ENCODE results near the gene CUTC.

CUTC gene

GRCh38 chr10:99732033-99732842, at the start of gene CUTC, which contains the start of gene COX15:
TSS of gene CUTC (plus strand) at chr10:99732234. CDS start at chr10:99732349, 115 bp downstream.
TSS of gene COX15 (minus strand) at chr10:99732127. CDS start at chr10:99732049, 78 bp downstream.
- no peak for TF ChIP-seq ZNF274 (IDR thresholded peaks at IDR 0.05; ENCODE audit: low read depth, low read length)
- H3K4me3 ChIP-seq (ENCODE audit: low read length), result peak within 1 kb of the TSS; percentile 87

DNA sequence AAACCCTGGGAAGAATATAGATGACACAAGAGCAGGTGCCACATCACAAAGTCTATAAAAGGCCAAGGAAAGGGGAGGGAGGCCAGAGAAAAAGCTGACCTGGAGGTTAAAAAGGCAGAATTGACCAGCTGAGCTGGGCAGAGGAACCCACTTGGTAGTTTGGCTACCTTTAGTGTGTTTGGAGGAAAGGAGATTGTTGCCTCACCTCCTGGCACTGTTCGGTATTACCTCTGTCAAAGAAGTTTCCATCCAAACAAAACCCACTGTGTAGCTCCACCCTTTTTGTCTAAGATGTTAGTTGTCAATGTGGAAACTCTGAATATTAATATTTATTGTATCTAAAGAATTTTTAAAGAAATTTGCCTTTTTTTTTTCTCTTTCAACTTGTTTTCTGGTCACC, 49.3 kb upstream of the CUTC start:
- no peak for TF ChIP-seq ZNF274 (IDR thresholded peaks at IDR 0.05; ENCODE audit: low read depth, low read length)
- no peak overlapping the region for H3K4me3 ChIP-seq (ENCODE audit: low read length)

DNA sequence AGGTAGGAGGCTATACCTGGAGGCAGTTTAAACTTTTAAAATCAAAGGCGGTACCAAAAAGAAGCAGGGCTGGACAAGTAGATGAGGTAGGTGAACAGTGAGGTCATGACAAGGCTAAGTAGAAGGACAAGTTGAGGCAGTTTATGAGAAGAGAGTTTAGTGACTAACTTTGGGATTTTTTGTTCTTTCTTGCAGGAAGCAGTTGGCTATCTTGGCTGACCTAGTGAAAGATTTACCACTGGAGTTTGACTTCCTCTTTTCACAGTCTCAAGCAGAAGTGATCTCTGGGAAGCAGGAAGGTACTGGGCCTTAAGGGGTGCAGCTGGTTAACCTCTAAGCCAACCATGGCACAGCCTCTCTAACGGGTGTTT, 46.5 kb upstream of the CUTC start:
- TF ChIP-seq ZNF274 (IDR thresholded peaks at IDR 0.05; ENCODE audit: low read depth, low read length), result no peak
- no peak overlapping the region for H3K4me3 ChIP-seq (ENCODE audit: low read length)

GRCh38 chr10:99689461-99689860, 42.6 kb upstream of the CUTC start:
- H3K4me3 ChIP-seq (ENCODE audit: low read length), result no peak overlapping the region
- no peak for TF ChIP-seq ZNF274 (IDR thresholded peaks at IDR 0.05; ENCODE audit: low read depth, low read length)

- H3K4me3 ChIP-seq (ENCODE audit: low read length), result no peak overlapping the region
- TF ChIP-seq ZNF274 (IDR thresholded peaks at IDR 0.05; ENCODE audit: low read depth, low read length), result no peak
Measured at GRCh38 chr10:99693933-99694583, 38.0 kb upstream of the CUTC start.

GRCh38 chr10:99695761-99696160, 36.3 kb upstream of the CUTC start:
- H3K4me3 ChIP-seq (ENCODE audit: low read length), result no peak overlapping the region
- TF ChIP-seq ZNF274 (IDR thresholded peaks at IDR 0.05; ENCODE audit: low read depth, low read length), result no peak

GRCh38 chr10:99698504-99699080, 33.4 kb upstream of the CUTC start:
- no peak for TF ChIP-seq ZNF274 (IDR thresholded peaks at IDR 0.05; ENCODE audit: low read depth, low read length)
- H3K4me3 ChIP-seq (ENCODE audit: low read length), result no peak overlapping the region

DNA sequence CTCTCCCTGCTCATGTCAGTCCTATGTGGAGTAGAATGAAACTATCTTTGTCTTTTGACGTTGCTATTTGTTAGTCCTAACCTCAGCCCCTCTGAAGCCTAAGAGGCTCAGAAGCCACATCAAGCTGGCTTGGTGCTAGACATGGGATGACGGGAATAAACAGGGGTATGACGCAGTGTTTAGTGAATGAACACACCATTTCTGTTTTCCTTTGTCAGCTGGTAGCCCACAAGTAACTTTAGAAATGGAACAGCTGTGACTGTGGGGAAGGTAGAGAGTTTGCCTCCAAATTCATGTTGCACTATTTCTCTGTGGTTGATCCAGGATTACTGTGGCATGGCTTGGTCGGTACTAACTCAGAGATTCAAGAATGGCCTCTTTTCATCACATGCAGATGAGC, 31.4 kb upstream of the CUTC start:
- TF ChIP-seq ZNF274 (IDR thresholded peaks at IDR 0.05; ENCODE audit: low read depth, low read length), result no peak
- no peak overlapping the region for H3K4me3 ChIP-seq (ENCODE audit: low read length)

- no peak for TF ChIP-seq ZNF274 (IDR thresholded peaks at IDR 0.05; ENCODE audit: low read depth, low read length)
- no peak overlapping the region for H3K4me3 ChIP-seq (ENCODE audit: low read length)
Measured at GRCh38 chr10:99708428-99709012, 23.5 kb upstream of the CUTC start.

- H3K4me3 ChIP-seq (ENCODE audit: low read length), result no peak overlapping the region
- TF ChIP-seq ZNF274 (IDR thresholded peaks at IDR 0.05; ENCODE audit: low read depth, low read length), result no peak
Measured at GRCh38 chr10:99709480-99710229, 22.4 kb upstream of the CUTC start.

DNA sequence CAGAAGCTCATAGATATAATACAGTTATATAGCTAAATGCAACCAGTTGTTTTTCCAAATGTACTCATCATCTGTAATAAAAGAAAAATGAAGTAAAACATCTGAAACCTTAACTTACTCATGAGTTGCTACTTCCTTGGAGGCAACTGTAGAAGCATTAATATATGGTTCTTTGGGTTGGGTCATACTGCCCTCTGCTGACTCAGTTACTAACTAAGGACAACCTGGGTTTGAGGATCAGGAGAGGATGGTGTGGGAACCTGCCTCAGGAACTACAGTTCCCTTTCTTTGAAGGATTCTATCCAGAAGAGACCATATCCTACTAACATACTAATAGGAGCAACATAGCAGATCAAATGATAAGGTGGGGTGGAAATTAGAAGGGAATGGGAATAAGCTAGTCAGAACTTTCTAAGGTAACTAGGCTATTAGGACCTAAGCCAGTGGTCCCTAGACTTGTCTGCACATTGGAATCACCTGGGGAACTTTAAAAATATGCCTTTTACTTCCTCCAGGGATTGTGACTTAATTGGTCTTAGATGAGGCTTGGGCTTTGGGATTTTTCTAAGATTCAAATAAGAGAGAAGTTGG, 20.8 kb upstream of the CUTC start:
- no peak overlapping the region for H3K4me3 ChIP-seq (ENCODE audit: low read length)
- TF ChIP-seq ZNF274 (IDR thresholded peaks at IDR 0.05; ENCODE audit: low read depth, low read length), result no peak

GRCh38 chr10:99714446-99714845, 17.6 kb upstream of the CUTC start:
- no peak overlapping the region for H3K4me3 ChIP-seq (ENCODE audit: low read length)
- no peak for TF ChIP-seq ZNF274 (IDR thresholded peaks at IDR 0.05; ENCODE audit: low read depth, low read length)

DNA sequence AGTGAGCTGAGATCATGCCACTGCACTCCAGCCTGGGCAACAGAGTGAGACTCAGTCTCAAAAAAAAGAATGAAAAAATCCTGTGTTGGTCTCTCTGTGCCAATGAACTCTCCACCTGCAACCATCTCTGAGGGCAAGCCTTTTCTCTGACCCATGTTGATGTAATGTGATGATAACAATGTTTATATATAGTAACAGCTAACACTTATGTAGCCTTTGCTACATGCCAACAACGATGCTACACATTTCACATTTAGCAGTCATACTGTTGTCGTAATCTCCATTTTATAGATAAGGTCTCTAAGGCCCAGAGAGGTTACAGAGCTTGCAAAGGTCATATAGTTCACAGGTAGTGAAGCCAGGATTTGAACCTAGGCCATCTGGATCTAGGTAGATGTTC, 11.6 kb upstream of the CUTC start:
- no peak for TF ChIP-seq ZNF274 (IDR thresholded peaks at IDR 0.05; ENCODE audit: low read depth, low read length)
- no peak overlapping the region for H3K4me3 ChIP-seq (ENCODE audit: low read length)

GRCh38 chr10:99730026-99730425, 2.0 kb upstream of the CUTC start:
- H3K4me3 ChIP-seq (ENCODE audit: low read length), result no peak overlapping the region
- TF ChIP-seq ZNF274 (IDR thresholded peaks at IDR 0.05; ENCODE audit: low read depth, low read length), result no peak
